ENCODE data around the gene AARSD1.

GRCh38 chr17:42971589-42971988 is 7.3 kb upstream of the AARSD1 start:
- TF ChIP-seq ZBTB33 (IDR thresholded peaks at IDR 0.05; ENCODE audit: borderline replicate concordance, low read depth) = no peak
- TF ChIP-seq IRF3 (IDR thresholded peaks at IDR 0.05; ENCODE audit: low read depth, low read length) = no peak
- no peak for TF ChIP-seq SIN3A (IDR thresholded peaks at IDR 0.05; ENCODE audit: borderline replicate concordance, low read depth, low read length)
- no peak for TF ChIP-seq MXI1 (IDR thresholded peaks at IDR 0.05; ENCODE audit: low read depth, low read length)
- TF ChIP-seq RFX5 (IDR thresholded peaks at IDR 0.05; ENCODE audit: low read length) = no peak
- TF ChIP-seq EZH2phosphoT487 (IDR thresholded peaks at IDR 0.05; ENCODE audit: borderline replicate concordance, low read depth) = no peak
- no peak for TF ChIP-seq FOXM1 (IDR thresholded peaks at IDR 0.05; ENCODE audit: low read depth)
- TF ChIP-seq CTCF (IDR thresholded peaks at IDR 0.05) = no peak
- no peak for TF ChIP-seq USF2 (IDR thresholded peaks at IDR 0.05; ENCODE audit: borderline replicate concordance, low read depth, low read length)
- TF ChIP-seq GATA2 (CRISPR knock-in tag; IDR thresholded peaks at IDR 0.05) = no peak
- TF ChIP-seq MEF2A (IDR thresholded peaks at IDR 0.05; ENCODE audit: borderline replicate concordance, low read depth) = no peak
- no peak for TF ChIP-seq REST (IDR thresholded peaks at IDR 0.05; ENCODE audit: low read depth, low read length)
